HG03457 (cell line): ENCODE results near the gene MTG2.

ENCODE experiments used
- ATAC-seq: cut with Tn5 transposase; IDR thresholded peaks from one replicate; pipeline ENCODE4 v1.9.1; 2021; ENCODE audit warnings: moderate number of reproducible peaks; ENCODE audit not compliant: unreplicated experiment

MTG2 gene

GRCh38 chr20:62232770-62233645 is 50.2 kb downstream of the MTG2 start:
- ATAC-seq = no peak

GRCh38 chr20:62233684-62234083 is 50.9 kb downstream of the MTG2 start:
- no peak for ATAC-seq

- no peak for ATAC-seq
These were observed 51.5 kb downstream of the MTG2 start for GRCh38 chr20:62234339-62234738.

GRCh38 chr20:62235001-62235776 is 52.4 kb downstream of the MTG2 start:
- ATAC-seq = no peak

- no peak for ATAC-seq
These were observed 52.9 kb downstream of the MTG2 start for GRCh38 chr20:62235777-62236157.

- ATAC-seq = no peak
These were observed 53.4 kb downstream of the MTG2 start for GRCh38 chr20:62236200-62236599.

GRCh38 chr20:62236766-62237513 is 54.1 kb downstream of the MTG2 start:
- ATAC-seq = no peak

- no peak for ATAC-seq
These were observed 54.6 kb downstream of the MTG2 start for GRCh38 chr20:62237514-62237800.

GRCh38 chr20:62237801-62238568 is 55.2 kb downstream of the MTG2 start, which contains the start of gene OSBPL2:
Gene OSBPL2 (plus strand): TSS chr20:62238521. CDS start chr20:62256185, 17,664 bp downstream.
- peak; percentile 96 for ATAC-seq

- peak; percentile 7 for ATAC-seq
These were observed 55.9 kb downstream of the MTG2 start for GRCh38 chr20:62238569-62239277.

GRCh38 chr20:62239278-62239879 is 56.6 kb downstream of the MTG2 start:
- no peak for ATAC-seq

GRCh38 chr20:62240020-62240685 is 57.3 kb downstream of the MTG2 start:
- ATAC-seq = no peak

GRCh38 chr20:62241506-62241905 is 58.7 kb downstream of the MTG2 start:
- ATAC-seq = no peak

- no peak for ATAC-seq
These were observed 59.3 kb downstream of the MTG2 start for GRCh38 chr20:62242176-62242575.

GRCh38 chr20:62243106-62243505 is 60.3 kb downstream of the MTG2 start:
- ATAC-seq = no peak

GRCh38 chr20:62243906-62244515 is 61.2 kb downstream of the MTG2 start:
- no peak for ATAC-seq

- ATAC-seq = no peak
These were observed 61.8 kb downstream of the MTG2 start for GRCh38 chr20:62244644-62245108.

GRCh38 chr20:62245911-62246280 is 63.1 kb downstream of the MTG2 start:
- no peak for ATAC-seq

- ATAC-seq = no peak
These were observed 63.6 kb downstream of the MTG2 start for GRCh38 chr20:62246431-62246830.
